ENCODE data around the gene SLC10A7. TPM values are rescaled to one million over a fixed set of nuclear protein-coding genes. Genes with fewer than 3 reads are reported as not detected.

The SLC10A7 gene
- total and polyA plus RNA-seq, 10 of the 15 experiments (the other 5 are each of a cell fraction or from before 2014, with no cell fraction given) = 4.6 to 23.7 (median 15.6) TPM

- FAIRE-seq (no peak), DNase-seq (ENCODE audit: low read depth, low spot score) (no peak), ATAC-seq (no peak)
- H2AFZ ChIP-seq (ENCODE audit: control insufficient read depth, low read depth, low read length) = no peak overlapping the region
- no TSS peak for BruUV-seq (replicated peaks)
- intact Hi-C loops (cut with micrococcal nuclease; ENCODE audit: unreplicated experiment) (no loop called here), in situ Hi-C loops (cut with MboI) (no loop called here)
- SMC1A ChIA-PET (ENCODE audit: uncharacterized antibody, unreplicated experiment) = no interaction called here
- no peaks in the 10 kb centered on the region for H3K79me2 ChIP-seq (ENCODE audit: control insufficient read depth, insufficient read depth, low read length)
- H3K9ac ChIP-seq (ENCODE audit: control insufficient read depth, insufficient read depth, low read length) = no peak overlapping the region
- no peaks in the 10 kb centered on the region for H4K20me1 ChIP-seq (ENCODE audit: control insufficient read depth, insufficient read depth)
- H3K36me3 ChIP-seq (ENCODE audit: control insufficient read depth in 2 of 2, insufficient read depth in 2 of 2, low read length in 1 of 2) = no peaks in the 10 kb centered on the region
- H3K27ac ChIP-seq (ENCODE audit: control insufficient read depth, insufficient read depth) = no peak overlapping the region
- no peak overlapping the region for H3K4me3 ChIP-seq
- no peaks in the 10 kb centered on the region for H3K9me3 ChIP-seq (replicated peaks; ENCODE audit: control insufficient read depth, insufficient read depth, low read length)
- CTCF ChIA-PET = no interaction called here
- no peaks in the 10 kb centered on the region for H3K4me1 ChIP-seq (ENCODE audit: control insufficient read depth, insufficient read depth, low read length)
- POLR2A ChIA-PET = no interaction called here
- H3K27me3 ChIP-seq (replicated peaks in 1 of 2; ENCODE audit: control insufficient read depth in 2 of 2, insufficient read depth in 2 of 2, low read length in 1 of 2) = no peaks in the 10 kb centered on the region
- RAD21 ChIA-PET (ENCODE audit: unreplicated experiment) = no interaction called here
- no peak overlapping the region for H3K4me2 ChIP-seq (ENCODE audit: control insufficient read depth, insufficient read depth)
- TF ChIP-seq NFYA (IDR thresholded peaks at IDR 0.05; ENCODE audit: borderline replicate concordance, low read depth, low read length) (no peak), KLF5 (IDR thresholded peaks at IDR 0.05; ENCODE audit: partially characterized antibody) (no peak), E2F4 (IDR thresholded peaks at IDR 0.05; ENCODE audit: low read depth, low read length) (no peak), NRF1 (conservative IDR thresholded peaks at IDR 0.05; ENCODE audit: low read depth, low read length) (no peak), MLLT1 (IDR thresholded peaks at IDR 0.05) (no peak), ATF2 (IDR thresholded peaks at IDR 0.05; ENCODE audit: low read length) (no peak), ZNF592 (IDR thresholded peaks at IDR 0.05) (no peak), MEF2B (IDR thresholded peaks at IDR 0.05; ENCODE audit: partially characterized antibody, poor library complexity, severe bottlenecking) (no peak), BMI1 (IDR thresholded peaks at IDR 0.05; ENCODE audit: borderline replicate concordance) (no peak), TBL1XR1 (IDR thresholded peaks at IDR 0.05; ENCODE audit: low read depth, low read length) (no peak), TAF1 (IDR thresholded peaks at IDR 0.05; ENCODE audit: borderline replicate concordance, low read depth, low read length) (no peak), SMAD1 (IDR thresholded peaks at IDR 0.05; ENCODE audit: low read depth, partially characterized antibody) (no peak), BACH1 (IDR thresholded peaks at IDR 0.05; ENCODE audit: borderline replicate concordance) (no peak), BCL11A (IDR thresholded peaks at IDR 0.05; ENCODE audit: low read depth, low read length) (no peak)
- WGBS (ENCODE audit: insufficient coverage, insufficient replicate concordance, low lambda C conversion rate, missing lambda C conversion rate) = 10% methylated on average over 3 of the region's 3 CpGs
Measured at GRCh38 chr4:146564492-146564891, 42.8 kb upstream of the SLC10A7 start.
